H9 (cell line): ENCODE results near the gene GNB3. TPM values are rescaled to one million over a fixed set of nuclear protein-coding genes. Genes with fewer than 3 reads are reported as not detected.
A peak's percentile ranks its signal among the peaks of the same experiment; 100 is the strongest.

Experiments
- DNase-seq: peaks from one replicate; pipeline ENCODE4 v3.0.0-alpha.2; 2017
- H2AFZ ChIP-seq: one replicate; pipeline ENCODE4 v1.6.1; 2013; ENCODE audit warnings: mild to moderate bottlenecking, low read length, control low read depth, moderate library complexity
- H2AK5ac ChIP-seq: 2 replicates; pipeline ENCODE4 v1.6.1; 2013; ENCODE audit warnings: low read length, control low read depth, mixed read lengths; ENCODE audit not compliant: insufficient read length
- H2BK120ac ChIP-seq: one replicate; pipeline ENCODE4 v1.6.1; 2013; ENCODE audit warnings: low read depth, mild to moderate bottlenecking, low read length, control low read depth, inconsistent platforms; ENCODE audit not compliant: poor library complexity, severe bottlenecking
- H2BK12ac ChIP-seq: 2 replicates; pipeline ENCODE4 v1.6.1; 2013; ENCODE audit warnings: low read length, control low read depth, mixed read lengths, low read depth; ENCODE audit not compliant: insufficient read length
- H2BK15ac ChIP-seq: 2 replicates; pipeline ENCODE4 v1.6.1; 2013; ENCODE audit warnings: low read depth, low read length, control low read depth
- H2BK20ac ChIP-seq: one replicate; pipeline ENCODE4 v1.6.1; 2013; ENCODE audit warnings: low read depth, mild to moderate bottlenecking, low read length, control low read depth, inconsistent platforms; ENCODE audit not compliant: poor library complexity, severe bottlenecking
- H2BK5ac ChIP-seq: 2 replicates; pipeline ENCODE4 v1.6.1; 2013; ENCODE audit warnings: low read length, control low read depth, mixed read lengths; ENCODE audit not compliant: insufficient read length
- H3K14ac ChIP-seq: 2 replicates; pipeline ENCODE4 v1.6.1; 2013; ENCODE audit warnings: low read length, control low read depth; ENCODE audit not compliant: insufficient read depth
- H3K18ac ChIP-seq: 2 replicates; pipeline ENCODE4 v1.6.1; 2013; ENCODE audit warnings: low read depth, mild to moderate bottlenecking, mixed read lengths, low read length, control low read depth; ENCODE audit not compliant: insufficient read length
- H3K23ac ChIP-seq: 2 replicates; pipeline ENCODE4 v1.6.1; 2013; ENCODE audit warnings: low read length, control low read depth, mixed read lengths, low read depth; ENCODE audit not compliant: insufficient read length
- H3K23me2 ChIP-seq: 2 replicates; pipeline ENCODE4 v1.6.1; 2013; ENCODE audit warnings: low read depth, mild to moderate bottlenecking, mixed read lengths, low read length, control low read depth; ENCODE audit not compliant: insufficient read length, poor library complexity, severe bottlenecking
- H3K27ac ChIP-seq: 2 replicates; pipeline ENCODE4 v1.5.1; 2013; ENCODE audit warnings: low read length, control low read depth, mixed read lengths, low read depth; ENCODE audit not compliant: insufficient read length
- H3K27me3 ChIP-seq: 2 replicates; pipeline ENCODE4 v1.6.1; 2013; ENCODE audit warnings: low read length, control low read depth, inconsistent platforms; ENCODE audit not compliant: insufficient read depth
- H3K4ac ChIP-seq: 2 replicates; pipeline ENCODE4 v1.6.1; 2013; ENCODE audit warnings: low read depth, mild to moderate bottlenecking, control low read depth, inconsistent platforms, low read length, moderate library complexity
- H3K4me1 ChIP-seq: 2 replicates; pipeline ENCODE4 v1.6.1; 2013; ENCODE audit warnings: low read length, control low read depth, inconsistent platforms; ENCODE audit not compliant: insufficient read depth
- H3K4me2 ChIP-seq: 2 replicates; pipeline ENCODE4 v1.6.1; 2013; ENCODE audit warnings: low read length, control low read depth, mixed read lengths; ENCODE audit not compliant: insufficient read length, insufficient read depth
- H3K56ac ChIP-seq: 2 replicates; pipeline ENCODE4 v1.6.1; 2013; ENCODE audit warnings: low read depth, mild to moderate bottlenecking, mixed read lengths, low read length, control low read depth; ENCODE audit not compliant: insufficient read length
- H3K79me1 ChIP-seq: 2 replicates; pipeline ENCODE4 v1.6.1; 2013; ENCODE audit warnings: low read depth, mild to moderate bottlenecking, moderate library complexity, low read length, control low read depth, inconsistent platforms; ENCODE audit not compliant: insufficient read depth, poor library complexity, severe bottlenecking
- H3K79me2 ChIP-seq: 2 replicates; pipeline ENCODE4 v1.6.1; 2013; ENCODE audit warnings: low read length, control low read depth, inconsistent platforms; ENCODE audit not compliant: insufficient read depth
- H3K9ac ChIP-seq: 2 replicates; pipeline ENCODE4 v1.6.1; 2013; ENCODE audit warnings: low read length, control low read depth, mixed read lengths; ENCODE audit not compliant: insufficient read length; ENCODE audit errors: extremely low read depth
- H3K9me3 ChIP-seq: one replicate; pipeline ENCODE4 v1.6.1; 2013; ENCODE audit warnings: low read depth, low read length, inconsistent platforms; ENCODE audit not compliant: control insufficient read depth
- H3T11ph ChIP-seq: one replicate; pipeline ENCODE4 v1.6.1; 2013; ENCODE audit warnings: mild to moderate bottlenecking, low read length, control low read depth, inconsistent platforms
- H4K20me1 ChIP-seq: one replicate; pipeline ENCODE4 v1.6.1; 2013; ENCODE audit not compliant: control insufficient read depth, insufficient read length, insufficient read depth
- H4K5ac ChIP-seq: 2 replicates; pipeline ENCODE4 v1.6.1; 2013; ENCODE audit warnings: low read depth, mild to moderate bottlenecking, mixed read lengths, low read length, control low read depth; ENCODE audit not compliant: insufficient read length
- H4K8ac ChIP-seq: replicated peaks from 2 replicates; pipeline ENCODE4 v1.6.1; 2013; ENCODE audit warnings: low read length, control low read depth, mixed read lengths, low read depth; ENCODE audit not compliant: insufficient read length
- H4K91ac ChIP-seq: 2 replicates; pipeline ENCODE4 v1.6.1; 2013; ENCODE audit warnings: low read depth, mild to moderate bottlenecking, moderate library complexity, mixed read lengths, low read length, control low read depth; ENCODE audit not compliant: insufficient read length
- H3K27ac Mint-ChIP-seq, 3 experiments: 2 replicates in 2 of 3; 3 replicates in 1 of 3; pipeline ENCODE4 v1.8.0; 2020 to 2021; ENCODE audit warnings: mixed read lengths in 3 of 3, mild to moderate bottlenecking in 1 of 3, moderate library complexity in 1 of 3
- H3K27me3 Mint-ChIP-seq: 2 replicates; pipeline ENCODE4 v1.8.0; 2021; ENCODE audit warnings: low read depth, mild to moderate bottlenecking, moderate library complexity, mixed read lengths
- H3K36me3 Mint-ChIP-seq, 3 experiments: 2 replicates in 2 of 3; 3 replicates in 1 of 3; pipeline ENCODE4 v1.8.0; 2020 to 2021; ENCODE audit warnings: low read depth in 3 of 3, mixed read lengths in 3 of 3; ENCODE audit not compliant: insufficient read depth in 1 of 3
- H3K4me1 Mint-ChIP-seq, 2 experiments: 2 replicates each; pipeline ENCODE4 v1.8.0; 2020; ENCODE audit warnings: mixed read lengths in 2 of 2
- H3K4me3 Mint-ChIP-seq, 2 experiments: 2 replicates in 1 of 2; 3 replicates in 1 of 2; pipeline ENCODE4 v1.8.0; 2020 to 2021; ENCODE audit warnings: mild to moderate bottlenecking in 2 of 2, mixed read lengths in 2 of 2, moderate library complexity in 1 of 2
- H3K9me3 Mint-ChIP-seq, 2 experiments: 2 replicates in 1 of 2; 3 replicates in 1 of 2; pipeline ENCODE4 v1.8.0; 2020; ENCODE audit warnings: mild to moderate bottlenecking in 2 of 2, mixed read lengths in 2 of 2, moderate library complexity in 1 of 2
- CTCF ChIP-seq: fragments of 200-600 bp; sonication (generic); conservative IDR thresholded peaks from 3 replicates; pipeline ENCODE4 v1.8.0; 2021; ENCODE audit warnings: antibody characterized with exemption, mild to moderate bottlenecking
- WGBS: extraction: QIAGEN DNeasy Blood & Tissue Kit; methylation state at CpG from one replicate; pipeline ENCODE4 v1.1.7; 2013; ENCODE audit warnings: missing lambda C conversion rate, low lambda C conversion rate, mixed read lengths; ENCODE audit not compliant: insufficient read length; ENCODE audit errors: extremely low coverage; 5-methylcytosine and 5-hydroxymethylcytosine counted together
- total RNA-seq: library from RNA; stranded (reverse); gene quantifications from 2 replicates; pipeline ENCODE4 v1.2.1, GENCODE V29; 2021

The GNB3 gene
- total RNA-seq, 1 experiment from 2014 or later, result 17.3 TPM

GRCh38 chr12:6849976-6850560, 9.3 kb downstream of the GNB3 start:
- no peaks in the 10 kb centered on the region for H3K27me3 ChIP-seq
- H2BK12ac ChIP-seq, result no peak overlapping the region
- H3K79me1 ChIP-seq, result no peaks in the 10 kb centered on the region
- H3K23ac ChIP-seq, result no peak overlapping the region
- H3K9me3 ChIP-seq, result no peaks in the 10 kb centered on the region
- H3K79me2 ChIP-seq, result peaks cover 5% of the 10 kb centered on the region; the same call in 1 of the 2 replicates
- no peak overlapping the region for H2BK5ac ChIP-seq
- Mint-ChIP-seq H3K4me3 (peak overlapping the region; percentile 94 to 98), H3K27ac (peak overlapping the region in 1 of 3 experiments; percentile 17; a peak in 1 of 7 replicates), H3K27me3 (no peaks in the 10 kb centered on the region), H3K36me3 (peaks cover 22 to 62% (median 57%) of the 10 kb centered on the region in 3 experiments; a peak in 6 of 7 replicates), H3K4me1 (peaks cover 24 to 26% of the 10 kb centered on the region in 2 experiments), H3K9me3 (no peaks in the 10 kb centered on the region; a peak in 1 of 5 replicates)
- H4K91ac ChIP-seq, result no peak overlapping the region
- H2AK5ac ChIP-seq, result no peak overlapping the region
- no peak overlapping the region for H3K27ac ChIP-seq
- H2AFZ ChIP-seq, result no peak overlapping the region
- no peak overlapping the region for H3K56ac ChIP-seq
- no peak for DNase-seq
- peak overlapping the region; percentile 78 for H3K4me2 ChIP-seq
- no peak overlapping the region for H4K8ac ChIP-seq
- no peak overlapping the region for H3K4ac ChIP-seq
- H4K20me1 ChIP-seq, result peaks cover 2% of the 10 kb centered on the region
- peak overlapping the region; percentile 46 for H3K9ac ChIP-seq
- no peak overlapping the region for H4K5ac ChIP-seq
- no peak overlapping the region for H3K18ac ChIP-seq
- no peak for TF ChIP-seq CTCF
- no peak overlapping the region for H2BK15ac ChIP-seq
- H2BK20ac ChIP-seq, result no peak overlapping the region
- H2BK120ac ChIP-seq, result no peak overlapping the region
- H3K23me2 ChIP-seq, result peaks cover 16% of the 10 kb centered on the region
- H3K4me1 ChIP-seq, result no peaks in the 10 kb centered on the region; the same call in 1 of the 2 replicates
- no CpG with 5 or more reads among the region's 10 CpGs for WGBS
- H3T11ph ChIP-seq, result no peak overlapping the region
- no peak overlapping the region for H3K14ac ChIP-seq
